ENCODE data around the gene HSD17B1.

Gene HSD17B1

DNA sequence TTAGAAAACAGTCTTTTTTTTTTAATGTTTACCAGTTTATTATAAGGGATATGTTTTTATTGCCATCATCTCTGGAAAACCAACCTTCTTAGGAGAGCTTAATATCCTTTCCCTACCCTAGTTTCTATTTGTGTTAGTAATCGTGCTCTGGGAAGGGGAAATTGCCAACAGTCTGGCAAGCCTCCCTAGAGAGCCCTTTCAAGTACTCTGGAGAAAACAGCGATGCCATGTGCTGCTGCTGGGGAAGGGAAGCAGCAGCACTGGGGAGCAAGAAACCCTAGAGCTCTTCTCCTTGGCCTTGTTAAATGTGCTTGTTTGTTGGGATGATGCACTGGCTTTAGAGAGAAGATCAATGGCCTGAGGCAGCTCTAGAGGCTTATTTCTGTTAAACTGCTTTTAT, 46.2 kb downstream of the HSD17B1 start:
- TF ChIP-seq, protein P1, sequence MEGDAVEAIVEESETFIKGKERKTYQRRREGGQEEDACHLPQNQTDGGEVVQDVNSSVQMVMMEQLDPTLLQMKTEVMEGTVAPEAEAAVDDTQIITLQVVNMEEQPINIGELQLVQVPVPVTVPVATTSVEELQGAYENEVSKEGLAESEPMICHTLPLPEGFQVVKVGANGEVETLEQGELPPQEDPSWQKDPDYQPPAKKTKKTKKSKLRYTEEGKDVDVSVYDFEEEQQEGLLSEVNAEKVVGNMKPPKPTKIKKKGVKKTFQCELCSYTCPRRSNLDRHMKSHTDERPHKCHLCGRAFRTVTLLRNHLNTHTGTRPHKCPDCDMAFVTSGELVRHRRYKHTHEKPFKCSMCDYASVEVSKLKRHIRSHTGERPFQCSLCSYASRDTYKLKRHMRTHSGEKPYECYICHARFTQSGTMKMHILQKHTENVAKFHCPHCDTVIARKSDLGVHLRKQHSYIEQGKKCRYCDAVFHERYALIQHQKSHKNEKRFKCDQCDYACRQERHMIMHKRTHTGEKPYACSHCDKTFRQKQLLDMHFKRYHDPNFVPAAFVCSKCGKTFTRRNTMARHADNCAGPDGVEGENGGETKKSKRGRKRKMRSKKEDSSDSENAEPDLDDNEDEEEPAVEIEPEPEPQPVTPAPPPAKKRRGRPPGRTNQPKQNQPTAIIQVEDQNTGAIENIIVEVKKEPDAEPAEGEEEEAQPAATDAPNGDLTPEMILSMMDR (IDR thresholded peaks at IDR 0.05; ENCODE audit: insufficient read depth, low read length, poor library complexity, severe bottlenecking), result no peak
- no peak for DNase-seq (ENCODE audit: extremely low read depth, insufficient read length)
- no peak overlapping the region for H3K4me3 ChIP-seq (replicated peaks; ENCODE audit: low read depth, low read length)

DNA sequence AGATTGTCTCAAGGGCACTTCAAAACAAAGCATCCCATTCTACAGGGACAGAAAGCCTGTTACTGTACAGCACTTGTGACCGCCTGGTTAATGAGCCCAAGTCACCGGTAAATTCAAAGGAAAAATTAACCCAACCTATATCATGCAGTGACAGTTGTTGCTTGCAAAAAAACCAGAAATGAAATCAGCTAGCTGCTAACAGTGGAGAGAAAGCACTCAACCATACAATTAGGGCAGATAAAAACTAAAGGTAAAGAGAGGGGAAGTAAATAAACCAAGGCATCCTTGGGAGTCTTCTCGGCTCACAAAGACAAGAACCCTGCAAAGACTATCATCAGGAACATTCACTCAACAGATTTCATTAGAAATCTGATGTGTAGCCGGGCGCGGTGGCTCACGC, 50.6 kb downstream of the HSD17B1 start:
- H3K4me3 ChIP-seq (replicated peaks; ENCODE audit: low read depth, low read length), result no peak overlapping the region
- TF ChIP-seq, protein P1 (IDR thresholded peaks at IDR 0.05; ENCODE audit: insufficient read depth, low read length, poor library complexity, severe bottlenecking), result no peak
- peaks cover 2% of the 10 kb centered on the region for H3K36me3 ChIP-seq (ENCODE audit: control insufficient read depth, insufficient read depth, low read length)
- H3K27me3 ChIP-seq (replicated peaks; ENCODE audit: control insufficient read depth, insufficient read depth, low read length), result no peaks in the 10 kb centered on the region
- DNase-seq (ENCODE audit: extremely low read depth, insufficient read length), result no peak

More for the DNA sequence above, 46.2 kb downstream of the HSD17B1 start:
- Histone ChIP-seq H3K27me3 (replicated peaks; ENCODE audit: control insufficient read depth, insufficient read depth, low read length) (no peaks in the 10 kb centered on the region), H3K36me3 (ENCODE audit: control insufficient read depth, insufficient read depth, low read length) (peaks cover 2% of the 10 kb centered on the region)

Measured in GM06990 (cell line).